ENCODE results near the gene GALNT12.

GALNT12 gene

DNA sequence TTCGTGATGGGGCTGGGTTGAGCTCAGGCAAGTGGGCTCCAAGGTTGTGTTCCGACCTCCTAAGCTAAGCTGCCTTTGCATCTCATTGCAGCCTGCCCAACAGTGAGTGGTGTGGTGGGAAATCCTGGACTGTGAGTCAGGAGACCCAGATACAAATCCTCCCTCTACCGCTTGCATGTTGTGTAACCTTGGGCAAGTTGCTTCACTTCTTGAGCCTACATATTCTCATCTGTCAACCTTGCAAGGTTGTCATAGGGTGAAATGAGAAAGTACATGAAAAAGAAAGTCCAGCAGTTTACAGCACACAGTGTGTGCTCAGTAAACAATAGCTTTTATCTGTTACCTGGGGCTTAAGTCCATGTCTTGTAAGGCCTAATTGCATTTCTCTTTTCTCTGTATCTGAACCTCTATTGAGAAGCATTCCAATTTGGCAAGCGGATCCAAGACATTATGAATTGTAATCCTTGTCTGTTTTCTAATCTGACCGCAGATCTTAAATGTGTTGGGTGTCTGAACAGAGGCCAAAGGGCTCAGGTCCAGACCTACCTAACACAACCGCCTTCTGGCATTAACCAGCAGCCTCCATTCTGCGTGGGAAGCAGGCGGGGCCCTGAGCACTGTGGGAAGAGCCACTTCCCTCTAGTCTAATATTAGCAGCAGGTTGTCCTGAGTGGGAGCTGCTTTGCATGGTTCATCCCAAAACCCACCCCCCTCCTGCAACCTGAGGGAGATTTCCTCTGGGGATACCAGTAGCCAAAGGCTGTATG, 1.8 kb upstream of the GALNT12 start:
- DNase-seq, result no peak

- DNase-seq, result no peak
Observed at GRCh38 chr9:98806394-98807035, 955 bp upstream of the GALNT12 start.

- DNase-seq, result no peak
Observed at GRCh38 chr9:98807814-98808195, 335 bp downstream of the GALNT12 start.

DNA sequence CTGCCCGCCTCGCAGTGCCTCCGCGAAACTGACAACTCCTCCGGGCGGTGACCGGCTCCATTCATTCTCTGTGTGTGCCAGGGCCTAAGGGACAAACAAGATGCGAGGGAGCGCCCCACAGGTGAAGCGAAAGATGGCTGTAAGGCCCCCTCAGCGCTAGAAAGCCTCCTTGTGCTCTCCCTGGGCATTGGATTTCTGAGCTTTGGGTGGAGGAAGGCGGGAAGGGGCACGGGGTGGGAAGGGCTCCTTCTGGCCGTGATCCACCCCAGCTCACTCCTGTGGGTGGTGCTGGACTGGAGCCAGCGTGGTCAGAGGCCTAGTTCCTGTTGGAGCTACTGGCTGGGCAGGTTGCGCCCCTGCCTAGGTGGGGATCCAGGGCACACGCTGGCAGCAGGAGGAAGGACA, 943 bp downstream of the GALNT12 start:
- DNase-seq, result no peak

- DNase-seq, result no peak
Observed at GRCh38 chr9:98808875-98809274, 1.4 kb downstream of the GALNT12 start.

DNA sequence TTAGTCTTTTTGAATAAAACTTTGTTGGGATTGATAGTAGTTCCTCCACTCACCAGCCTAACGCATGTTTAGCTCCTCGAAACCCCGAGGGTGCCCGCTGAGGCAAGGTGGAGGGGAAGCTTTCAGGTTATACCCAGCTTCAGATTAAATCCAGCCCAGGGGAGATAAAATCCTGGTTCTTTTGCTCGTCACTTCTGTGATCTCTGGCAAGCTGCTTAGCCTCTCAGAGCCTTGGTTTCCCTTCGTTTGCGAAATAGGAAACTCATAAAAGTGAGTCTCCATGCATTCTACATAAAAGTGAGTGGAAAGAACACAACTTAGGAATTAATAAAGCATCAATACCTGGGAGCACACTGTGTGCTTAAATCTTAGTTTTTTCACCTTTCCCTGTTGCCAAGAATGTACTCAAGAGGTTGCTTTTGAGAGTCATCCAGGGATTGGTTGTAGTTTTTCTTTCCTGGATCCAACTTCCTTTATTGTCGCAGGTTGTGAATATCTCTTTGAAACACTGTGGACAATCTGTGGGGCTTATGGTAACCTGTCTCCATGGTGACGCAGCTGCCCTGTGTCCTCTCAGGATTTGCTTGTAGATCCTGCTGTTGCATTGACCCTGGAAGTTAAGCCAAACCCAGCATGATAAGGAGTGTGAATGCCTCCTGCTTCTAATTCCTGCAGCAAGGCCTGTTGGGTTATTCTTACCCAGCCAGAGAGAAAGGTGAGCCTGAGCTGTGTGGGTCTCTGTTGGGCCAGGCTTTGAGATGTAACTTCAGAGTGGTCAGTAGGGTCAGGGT, 2.0 kb downstream of the GALNT12 start:
- no peak for DNase-seq

DNA sequence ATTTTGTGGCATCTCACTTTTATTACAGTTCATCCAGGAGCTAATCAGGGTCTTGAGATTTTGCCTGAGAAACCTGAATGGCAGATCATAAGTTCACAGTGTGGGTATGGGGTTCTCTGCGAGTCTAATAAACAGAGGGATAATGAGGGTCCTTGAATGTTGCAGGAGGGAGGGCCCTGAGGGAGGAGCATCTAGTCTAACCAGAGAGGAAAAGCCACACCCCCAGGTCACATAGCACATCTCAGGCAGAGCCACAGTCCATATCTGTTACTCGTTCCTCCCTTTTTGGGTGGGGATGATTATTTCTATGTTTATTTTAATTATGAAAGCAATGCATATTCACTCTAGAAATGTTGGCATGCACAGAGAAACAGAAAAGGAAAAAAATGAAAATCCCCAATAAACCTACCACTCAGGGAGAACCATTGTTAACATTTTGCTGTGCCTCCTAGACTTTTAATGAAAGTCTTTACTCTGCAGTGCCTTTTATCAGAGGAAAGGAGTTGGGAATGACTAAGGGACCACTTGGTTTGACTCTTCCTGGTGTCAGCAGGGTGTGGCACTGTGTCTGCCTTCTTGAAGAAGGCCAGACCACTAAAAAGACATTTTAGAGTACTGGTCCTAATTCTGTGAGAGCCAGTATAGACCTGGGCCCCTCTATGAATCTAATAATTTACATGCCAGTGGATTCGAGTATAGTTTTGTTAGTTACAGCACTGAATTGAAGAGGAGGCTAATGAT, 2.8 kb downstream of the GALNT12 start:
- no peak for DNase-seq

GRCh38 chr9:98811051-98811650, 3.7 kb downstream of the GALNT12 start:
- no peak for DNase-seq

DNA sequence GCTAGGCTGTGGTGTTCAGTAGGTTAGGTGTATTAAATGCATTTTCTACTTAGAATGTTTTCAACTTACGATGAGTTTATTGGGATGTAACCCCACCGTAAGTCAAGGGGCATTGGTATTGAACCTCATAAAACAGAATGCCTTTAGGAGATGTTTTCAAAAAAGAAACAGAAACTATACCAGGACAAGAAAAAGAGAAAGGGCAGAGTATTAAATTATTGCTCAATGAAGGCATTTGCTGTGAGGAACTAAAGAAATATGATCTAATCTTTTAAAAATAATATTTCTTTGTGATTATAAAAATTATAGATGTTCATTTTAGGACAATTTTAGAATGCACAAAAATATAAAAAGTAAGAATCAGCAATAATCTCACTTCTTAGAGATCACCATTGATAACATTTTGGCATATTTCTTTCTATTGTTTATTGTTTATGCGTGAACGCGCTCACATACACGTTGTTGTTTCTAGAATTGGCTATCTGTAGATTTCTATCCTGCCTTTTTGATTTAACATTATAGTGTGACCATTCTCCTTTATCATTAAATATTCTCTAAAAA, 8.0 kb downstream of the GALNT12 start:
- DNase-seq, result no peak

DNA sequence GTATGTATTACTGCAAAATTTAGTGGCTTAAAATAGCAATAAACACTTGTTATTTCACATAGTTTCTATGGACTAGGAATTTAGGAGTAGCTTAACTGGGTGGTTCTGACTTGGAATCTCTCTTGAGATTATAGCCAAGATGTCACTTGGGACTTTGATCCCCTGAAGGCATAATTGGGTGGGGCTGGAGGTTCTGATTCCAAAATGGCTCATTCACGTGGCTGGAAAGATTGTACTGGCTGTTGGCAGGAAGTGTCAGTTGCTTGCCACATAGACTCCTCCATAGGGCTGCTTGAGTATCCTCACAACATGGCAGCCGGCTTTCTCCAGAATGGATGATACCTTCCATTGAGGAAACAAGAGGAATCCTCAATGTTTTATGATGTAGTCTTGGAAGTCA, 11.3 kb downstream of the GALNT12 start:
- no peak for DNase-seq

DNA sequence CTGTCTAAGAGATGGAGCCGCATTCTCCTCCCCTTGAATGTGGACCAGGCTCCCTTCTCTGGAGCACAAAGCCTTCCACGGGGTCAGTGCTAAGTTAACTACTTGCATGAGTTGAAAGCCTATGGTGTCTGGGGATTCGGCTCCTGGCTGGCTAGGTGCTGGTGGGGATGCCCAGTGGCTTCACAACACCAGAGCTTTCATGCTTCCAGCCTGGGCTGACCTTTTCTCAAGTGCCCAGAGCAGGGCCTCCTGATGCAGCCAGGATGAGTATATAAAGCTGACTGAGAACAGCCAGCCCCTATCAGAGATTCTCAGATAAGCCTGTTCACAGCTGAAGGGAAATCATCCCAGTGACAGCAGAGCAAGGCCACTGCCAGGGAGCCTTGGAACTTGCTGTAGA, 11.8 kb downstream of the GALNT12 start:
- DNase-seq, result no peak

GRCh38 chr9:98821831-98822230, 14.4 kb downstream of the GALNT12 start:
- no peak for DNase-seq

DNA sequence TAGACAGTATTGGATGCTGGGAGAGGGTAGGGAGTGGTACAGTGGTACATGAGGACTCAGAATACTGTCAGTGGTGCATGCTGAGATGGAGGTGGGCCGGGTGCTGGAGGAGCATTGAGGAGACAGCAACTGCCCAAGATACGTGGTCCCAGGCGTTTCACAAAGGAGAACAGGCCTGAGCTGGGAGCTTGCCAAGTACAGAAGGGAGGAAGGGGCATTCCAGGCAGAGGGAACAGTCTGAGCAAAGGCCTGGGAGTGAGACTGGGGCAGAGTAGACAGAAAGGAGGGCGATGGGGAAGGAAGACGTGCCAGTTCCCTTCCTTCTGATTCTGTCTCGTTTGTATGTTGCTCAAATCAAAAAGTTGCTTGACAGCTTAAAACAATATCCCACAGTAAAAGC, 15.2 kb downstream of the GALNT12 start:
- DNase-seq, result no peak

DNA sequence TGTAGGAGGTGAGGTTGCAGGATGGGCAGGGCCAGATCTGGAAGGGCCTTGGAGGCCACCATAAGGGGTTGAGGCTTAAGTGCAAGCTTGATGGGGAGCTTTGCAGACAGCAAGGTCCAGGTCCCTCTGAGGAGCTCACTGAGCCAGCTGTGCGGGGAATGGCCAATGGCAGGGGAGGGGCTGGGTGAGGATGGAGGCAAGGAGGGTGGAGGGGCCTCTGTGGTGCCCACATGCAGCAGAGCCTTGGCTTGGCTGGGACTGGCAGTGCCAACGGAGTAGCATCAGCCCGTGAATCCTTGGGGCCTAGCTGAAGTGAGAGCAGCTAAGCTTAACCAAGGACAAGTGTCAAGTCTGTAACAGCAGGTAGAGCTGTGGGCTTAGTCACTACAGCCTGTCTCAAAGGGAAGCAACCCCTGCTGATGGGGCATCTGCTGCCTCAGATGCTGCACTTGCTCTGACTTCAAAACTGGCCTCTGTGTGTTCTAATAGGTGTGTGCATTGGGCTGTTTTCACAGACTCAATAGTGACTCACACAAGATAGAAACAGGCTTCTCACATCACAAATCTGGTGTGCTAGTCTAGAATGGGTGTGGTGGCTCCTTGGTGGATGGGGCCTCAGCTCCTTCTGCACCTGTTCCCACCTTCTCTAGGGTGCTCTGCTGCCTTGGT, 16.3 kb downstream of the GALNT12 start:
- DNase-seq, result no peak

DNA sequence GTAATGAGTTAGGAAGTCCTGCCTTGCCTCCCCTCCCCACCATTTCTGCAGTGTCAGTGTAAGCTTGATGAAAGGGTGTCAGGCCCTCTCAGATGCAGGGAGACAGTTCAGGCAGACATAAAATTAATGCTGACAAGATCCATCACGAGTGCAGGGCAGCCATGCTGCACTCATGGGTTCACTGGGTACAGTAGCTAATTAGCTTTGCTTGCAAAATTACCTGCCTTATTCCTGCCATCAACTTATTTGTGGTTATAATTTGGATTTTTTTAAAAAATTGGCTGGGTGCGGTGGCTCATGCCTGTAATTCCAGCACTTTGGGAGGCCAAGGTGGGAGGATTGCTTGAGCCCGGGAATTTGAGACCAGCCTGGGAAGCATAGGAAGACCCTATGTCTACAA, 17.9 kb downstream of the GALNT12 start:
- DNase-seq, result no peak

- DNase-seq, result no peak
Observed at GRCh38 chr9:98826716-98827115, 19.2 kb downstream of the GALNT12 start.

DNA sequence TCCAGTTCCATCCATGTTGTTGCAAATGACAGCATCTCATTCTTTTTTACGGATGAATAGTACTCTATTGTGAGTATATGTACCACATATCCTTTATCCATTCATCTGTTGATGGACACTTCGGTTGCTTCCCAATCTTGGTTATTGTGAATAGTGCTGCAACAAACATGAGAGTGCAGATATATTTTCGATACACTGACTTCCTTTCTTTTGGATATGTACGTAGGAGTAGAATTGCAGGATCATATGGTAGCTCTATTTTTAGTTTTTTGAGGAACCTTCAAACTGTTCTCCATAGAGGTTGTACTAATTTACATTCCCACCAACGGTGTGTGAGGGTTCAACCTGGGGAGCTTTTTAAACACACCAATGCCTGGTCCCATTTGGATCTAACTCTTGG, 22.3 kb downstream of the GALNT12 start:
- no peak for DNase-seq

- DNase-seq, result no peak
Observed at GRCh38 chr9:98830554-98830953, 23.1 kb downstream of the GALNT12 start.

DNA sequence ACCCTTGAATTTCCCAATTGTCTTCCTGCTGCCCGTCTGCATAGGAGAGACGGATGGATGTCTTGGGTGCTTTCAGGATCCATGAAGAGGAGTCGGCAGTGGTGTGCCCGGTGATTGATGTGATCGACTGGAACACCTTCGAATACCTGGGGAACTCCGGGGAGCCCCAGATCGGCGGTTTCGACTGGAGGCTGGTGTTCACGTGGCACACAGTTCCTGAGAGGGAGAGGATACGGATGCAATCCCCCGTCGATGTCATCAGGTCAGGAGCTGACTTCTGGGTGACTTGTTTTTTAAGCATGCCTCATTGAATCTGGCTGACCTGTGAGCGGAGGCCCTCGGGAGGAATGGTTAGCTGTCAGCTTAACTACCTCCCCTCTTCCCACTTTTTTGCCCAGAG, 24.2 kb downstream of the GALNT12 start:
- no peak for DNase-seq

DNA sequence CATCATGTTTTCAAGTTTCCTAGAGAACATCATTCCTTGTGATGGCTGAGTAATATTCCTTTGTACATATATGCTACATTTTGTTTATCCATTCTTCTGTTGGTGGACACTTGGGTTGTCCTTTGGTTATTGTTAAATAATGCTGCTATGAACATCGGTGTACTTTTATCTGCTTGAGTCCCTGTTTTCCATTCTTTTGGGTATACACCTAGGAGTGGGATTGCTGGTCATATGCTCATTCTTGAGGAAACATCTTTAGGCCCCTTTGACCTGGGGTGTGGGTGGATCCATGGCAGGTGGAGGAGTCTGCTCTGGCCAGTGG, 25.3 kb downstream of the GALNT12 start:
- DNase-seq, result no peak

GRCh38 chr9:98833090-98833956, 25.9 kb downstream of the GALNT12 start:
- DNase-seq, result no peak

Data from GF-D8 (cell line).